NCI-H146 (cell line): ENCODE measurements around the gene MALRD1.

Experiments used
- DNase-seq: peaks from one replicate; lab custom pipeline; 2025; lab: John Stamatoyannopoulos, UW

Gene MALRD1

DNA sequence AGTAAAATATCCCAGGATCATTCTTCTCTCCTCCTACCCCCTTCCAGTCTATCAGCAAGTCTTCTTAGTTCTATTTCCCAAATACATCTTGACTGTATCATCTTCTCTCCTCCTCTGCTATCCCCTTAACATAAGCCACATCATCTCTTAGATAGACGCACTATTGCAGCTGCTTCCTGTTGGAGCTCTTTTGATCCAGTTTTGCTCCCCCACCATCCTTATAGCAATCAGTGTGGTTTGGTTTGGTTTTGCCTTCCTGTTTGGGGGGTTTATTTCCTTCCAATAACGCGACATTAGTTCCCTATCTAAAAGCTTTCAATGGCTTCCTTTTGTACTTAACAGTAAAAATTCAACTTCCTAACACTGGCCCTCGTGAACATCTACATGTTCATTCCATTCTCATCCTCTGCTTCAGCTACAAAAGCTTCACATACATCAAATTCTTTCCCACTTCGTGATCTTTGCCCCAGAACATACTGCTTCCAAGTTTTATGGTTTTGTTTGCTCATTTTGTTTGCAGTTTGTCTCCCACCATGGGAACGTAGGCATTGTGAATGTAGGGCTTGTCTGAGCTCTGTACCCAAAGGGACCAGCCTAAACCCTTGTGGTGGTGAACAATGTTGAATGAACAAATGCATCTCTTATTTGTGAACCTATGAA is 734.0 kb downstream of the MALRD1 start:
- DNase-seq = no peak

DNA sequence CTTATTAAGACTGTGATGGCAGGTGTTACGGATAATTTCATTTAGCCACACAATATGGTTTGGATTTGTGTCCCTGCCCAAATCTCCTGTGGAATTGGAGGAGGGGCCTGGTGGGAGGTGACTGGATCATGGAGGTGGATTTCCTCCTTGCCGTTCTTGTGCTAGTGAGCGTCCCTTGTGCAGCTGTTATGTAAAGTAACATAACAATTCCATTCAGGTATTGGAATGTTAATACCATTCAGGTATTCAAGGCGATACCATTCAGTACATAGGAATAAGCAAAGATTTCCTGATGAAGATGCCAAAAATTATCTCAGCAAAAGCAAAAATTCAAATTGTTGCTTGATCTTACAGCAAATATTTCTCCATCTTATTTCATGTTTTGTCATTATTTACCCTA is 735.1 kb downstream of the MALRD1 start:
- no peak for DNase-seq
